CD8-positive, alpha-beta memory T cell (primary cell): Measurements from ENCODE around the gene LPIN1. TPM values are rescaled to one million over a fixed set of nuclear protein-coding genes. Genes with fewer than 3 reads are reported as not detected.

ENCODE experiments used
- CTCF ChIA-PET: fragments of 350-600 bp; sonication (Branson Sonifier 250); formaldehyde crosslinking; loops from one replicate; lab custom pipeline; 2021; ENCODE audit warnings: antibody characterized with exemption; lab: Charles Lee
- POLR2A ChIA-PET: fragments of 350-600 bp; sonication (Branson Sonifier 250); formaldehyde crosslinking; loops from one replicate; lab custom pipeline; 2021; ENCODE audit warnings: antibody characterized with exemption; lab: Charles Lee
- DNase-seq, 5 donors: peaks; one replicate each; pipeline versions ENCODE4 v3.0.0 to v3.0.0-alpha.2; 2020 to 2022; ENCODE audit warnings: mixed read lengths in 1 of 5
- H3K27ac ChIP-seq: one replicate; pipeline ENCODE4 v1.7.0; 2013; ENCODE audit warnings: low read depth, mild to moderate bottlenecking, low read length, moderate library complexity
- H3K27me3 ChIP-seq: 2 replicates; pipeline ENCODE4 v1.7.0; 2013; ENCODE audit warnings: low read length, mild to moderate bottlenecking; ENCODE audit not compliant: insufficient read depth, poor library complexity, severe bottlenecking
- H3K36me3 ChIP-seq: 2 replicates; pipeline ENCODE4 v1.7.0; 2013; ENCODE audit warnings: mild to moderate bottlenecking, low read length, moderate library complexity; ENCODE audit not compliant: insufficient read depth
- H3K4me1 ChIP-seq: 2 replicates; pipeline ENCODE4 v1.7.0; 2013; ENCODE audit warnings: mild to moderate bottlenecking, low read length, moderate library complexity; ENCODE audit not compliant: insufficient read depth
- H3K4me3 ChIP-seq: 2 replicates; pipeline ENCODE4 v1.7.0; 2013; ENCODE audit warnings: mild to moderate bottlenecking, low read length
- H3K9me3 ChIP-seq: 2 replicates; pipeline ENCODE4 v1.7.0; 2013; ENCODE audit warnings: mild to moderate bottlenecking, low read length
- H3K27ac Mint-ChIP-seq, 8 donors: one replicate each; pipeline ENCODE4 v1.8.0; 2020 to 2021; ENCODE audit warnings: mixed read lengths in 8 of 8, mild to moderate bottlenecking in 6 of 8, inconsistent platforms in 3 of 8, moderate library complexity in 3 of 8
- H3K27me3 Mint-ChIP-seq, 2 donors: one replicate each; pipeline ENCODE4 v1.8.0; 2020 to 2021; ENCODE audit warnings: mixed read lengths in 2 of 2, mild to moderate bottlenecking in 1 of 2, moderate library complexity in 1 of 2
- H3K36me3 Mint-ChIP-seq, 3 donors: one replicate each; pipeline ENCODE4 v1.8.0; 2020 to 2021; ENCODE audit warnings: mixed read lengths in 3 of 3, inconsistent platforms in 1 of 3, mild to moderate bottlenecking in 1 of 3
- H3K4me1 Mint-ChIP-seq, 3 donors: one replicate each; pipeline ENCODE4 v1.8.0; 2020 to 2021; ENCODE audit warnings: mixed read lengths in 3 of 3, inconsistent platforms in 1 of 3, mild to moderate bottlenecking in 1 of 3
- H3K4me3 Mint-ChIP-seq, 7 donors: one replicate each; pipeline ENCODE4 v1.8.0; 2020 to 2021; ENCODE audit warnings: mixed read lengths in 7 of 7, mild to moderate bottlenecking in 6 of 7, moderate library complexity in 4 of 7, inconsistent platforms in 2 of 7
- H3K9me3 Mint-ChIP-seq, 5 donors: one replicate each; pipeline ENCODE4 v1.8.0; 2020 to 2022; ENCODE audit warnings: mixed read lengths in 5 of 5, mild to moderate bottlenecking in 3 of 5, moderate library complexity in 2 of 5, inconsistent platforms in 1 of 5
- polyA plus RNA-seq: library from polyadenylated mRNA; unstranded; fragments of 300-500 nt; fragmentation: Illumina TruSeq; gene quantifications from one replicate; pipeline ENCODE4 v1.2.3, GENCODE V29; 2021
- total RNA-seq, 2 experiments: library from RNA; stranded (reverse); gene quantifications; one replicate each; pipeline ENCODE4 v1.2.3, GENCODE V29; 2021

The LPIN1 gene
- total and polyA plus RNA-seq, 3 experiments from 2014 or later: 25.7 to 37.1 (median 34.8) TPM

GRCh38 chr2:11802782-11803191, 56.4 kb downstream of the LPIN1 start:
- no peak overlapping the region for H3K27ac Mint-ChIP-seq
- H3K4me1 Mint-ChIP-seq: peaks cover 0 to 10% (median 0%) of the 10 kb centered on the region in 3 donors
- peaks cover 11 to 96% (median 26%) of the 10 kb centered on the region in 3 donors for H3K36me3 Mint-ChIP-seq
- no peaks in the 10 kb centered on the region for H3K27me3 Mint-ChIP-seq
- Histone ChIP-seq H3K4me1 (no peaks in the 10 kb centered on the region), H3K9me3 (no peaks in the 10 kb centered on the region), H3K4me3 (no peak overlapping the region), H3K27me3 (no peaks in the 10 kb centered on the region), H3K27ac (no peak overlapping the region), H3K36me3 (peaks cover 58% of the 10 kb centered on the region)
- no peak overlapping the region for H3K4me3 Mint-ChIP-seq
- CTCF ChIA-PET: no interaction called here
- DNase-seq: no peak
- POLR2A ChIA-PET: no interaction called here
- H3K9me3 Mint-ChIP-seq: no peaks in the 10 kb centered on the region

GRCh38 chr2:11805024-11805423, 58.6 kb downstream of the LPIN1 start:
- no peaks in the 10 kb centered on the region for H3K27me3 ChIP-seq
- H3K36me3 Mint-ChIP-seq: peaks cover 11 to 94% (median 23%) of the 10 kb centered on the region in 3 donors
- no peaks in the 10 kb centered on the region for H3K27me3 Mint-ChIP-seq
- H3K4me3 Mint-ChIP-seq: no peak overlapping the region
- H3K4me3 ChIP-seq: no peak overlapping the region
- no peak overlapping the region for H3K27ac Mint-ChIP-seq
- H3K4me1 Mint-ChIP-seq: peaks cover 0 to 10% (median under 1%) of the 10 kb centered on the region in 3 donors
- H3K36me3 ChIP-seq: peaks cover 50% of the 10 kb centered on the region
- ChIA-PET CTCF (interaction anchor here (1.3 to 1.9 kb wide), 2 partner anchors 20 to 26 kb away, joined by 3 to 6 read pairs; no protein-coding TSS in a partner anchor), POLR2A (no interaction called here)
- H3K27ac ChIP-seq: no peak overlapping the region
- no peaks in the 10 kb centered on the region for H3K9me3 ChIP-seq
- no peak for DNase-seq
- no peaks in the 10 kb centered on the region for H3K4me1 ChIP-seq
- H3K9me3 Mint-ChIP-seq: no peaks in the 10 kb centered on the region

GRCh38 chr2:11805920-11806319, 59.5 kb downstream of the LPIN1 start:
- Mint-ChIP-seq H3K4me3 (no peak overlapping the region), H3K27me3 (no peaks in the 10 kb centered on the region), H3K4me1 (peaks cover 0 to 4% (median 1%) of the 10 kb centered on the region in 3 donors), H3K9me3 (no peaks in the 10 kb centered on the region), H3K27ac (no peak overlapping the region), H3K36me3 (peaks cover 11 to 94% (median 23%) of the 10 kb centered on the region in 3 donors)
- CTCF ChIA-PET: interaction anchor here (1.3 kb wide), 1 partner anchor 21 kb away, joined by 3 read pairs; no protein-coding TSS in a partner anchor
- Histone ChIP-seq H3K36me3 (peaks cover 57% of the 10 kb centered on the region), H3K4me3 (no peak overlapping the region), H3K27me3 (no peaks in the 10 kb centered on the region), H3K9me3 (no peaks in the 10 kb centered on the region), H3K27ac (no peak overlapping the region), H3K4me1 (no peaks in the 10 kb centered on the region)
- DNase-seq: no peak
- POLR2A ChIA-PET: no interaction called here

- CTCF ChIA-PET: interaction anchor here (0.6 to 0.7 kb wide), 2 partner anchors 20 to 24 kb away, joined by 3 read pairs; no protein-coding TSS in a partner anchor
- Histone ChIP-seq H3K27ac (no peak overlapping the region), H3K4me3 (no peak overlapping the region), H3K36me3 (peaks cover 50% of the 10 kb centered on the region), H3K9me3 (no peaks in the 10 kb centered on the region), H3K4me1 (no peaks in the 10 kb centered on the region), H3K27me3 (no peaks in the 10 kb centered on the region)
- peaks cover 11 to 94% (median 28%) of the 10 kb centered on the region in 3 donors for H3K36me3 Mint-ChIP-seq
- no peak for DNase-seq
- no peaks in the 10 kb centered on the region for H3K9me3 Mint-ChIP-seq
- peak overlapping the region in 2 of 8 donors; percentile 45 to 55 for H3K27ac Mint-ChIP-seq
- H3K4me3 Mint-ChIP-seq: no peak overlapping the region
- H3K4me1 Mint-ChIP-seq: peaks cover 0 to 9% (median 4%) of the 10 kb centered on the region in 3 donors
- POLR2A ChIA-PET: no interaction called here
- no peaks in the 10 kb centered on the region for H3K27me3 Mint-ChIP-seq
These were observed 61.0 kb downstream of the LPIN1 start for GRCh38 chr2:11807156-11808015.

- Mint-ChIP-seq H3K4me3 (no peak overlapping the region), H3K36me3 (peaks cover 11 to 94% (median 29%) of the 10 kb centered on the region in 3 donors), H3K27ac (peak overlapping the region in 3 of 8 donors; percentile 17 to 55 (median 45)), H3K9me3 (no peaks in the 10 kb centered on the region), H3K4me1 (peaks cover 0 to 12% (median 4%) of the 10 kb centered on the region in 3 donors), H3K27me3 (no peaks in the 10 kb centered on the region)
- Histone ChIP-seq H3K36me3 (peaks cover 44% of the 10 kb centered on the region), H3K27ac (no peak overlapping the region), H3K9me3 (no peaks in the 10 kb centered on the region), H3K27me3 (no peaks in the 10 kb centered on the region), H3K4me1 (no peaks in the 10 kb centered on the region), H3K4me3 (no peak overlapping the region)
- POLR2A ChIA-PET: no interaction called here
- DNase-seq: no peak
- CTCF ChIA-PET: interaction anchor here (0.6 to 0.7 kb wide), 2 partner anchors 21 to 24 kb away, joined by 3 read pairs; no protein-coding TSS in a partner anchor
These were observed 61.6 kb downstream of the LPIN1 start for GRCh38 chr2:11808016-11808400.

GRCh38 chr2:11809586-11810236, 63.3 kb downstream of the LPIN1 start:
- peaks cover 0 to 12% (median 4%) of the 10 kb centered on the region in 3 donors for H3K4me1 Mint-ChIP-seq
- no peak overlapping the region for H3K4me3 ChIP-seq
- H3K36me3 ChIP-seq: peaks cover 32% of the 10 kb centered on the region
- ChIA-PET POLR2A (no interaction called here), CTCF (no interaction called here)
- H3K27ac Mint-ChIP-seq: peak overlapping the region in 4 of 8 donors; percentile 17 to 76 (median 42)
- H3K27me3 ChIP-seq: no peaks in the 10 kb centered on the region
- H3K4me3 Mint-ChIP-seq: no peak overlapping the region
- no peaks in the 10 kb centered on the region for H3K27me3 Mint-ChIP-seq
- H3K27ac ChIP-seq: no peak overlapping the region
- DNase-seq: no peak
- no peaks in the 10 kb centered on the region for H3K4me1 ChIP-seq
- H3K9me3 ChIP-seq: no peaks in the 10 kb centered on the region
- no peaks in the 10 kb centered on the region for H3K9me3 Mint-ChIP-seq
- peaks cover 20 to 89% (median 32%) of the 10 kb centered on the region in 3 donors for H3K36me3 Mint-ChIP-seq

GRCh38 chr2:11810237-11810977, 64.0 kb downstream of the LPIN1 start:
- Mint-ChIP-seq H3K9me3 (no peaks in the 10 kb centered on the region), H3K27me3 (no peaks in the 10 kb centered on the region), H3K4me3 (no peak overlapping the region), H3K27ac (peak overlapping the region in 5 of 8 donors; percentile 17 to 76 (median 60)), H3K4me1 (peaks cover 0 to 12% (median 4%) of the 10 kb centered on the region in 3 donors), H3K36me3 (peaks cover 15 to 89% (median 29%) of the 10 kb centered on the region in 3 donors)
- H3K4me1 ChIP-seq: no peaks in the 10 kb centered on the region
- H3K4me3 ChIP-seq: no peak overlapping the region
- ChIA-PET POLR2A (no interaction called here), CTCF (no interaction called here)
- H3K36me3 ChIP-seq: peaks cover 32% of the 10 kb centered on the region
- no peaks in the 10 kb centered on the region for H3K27me3 ChIP-seq
- H3K27ac ChIP-seq: no peak overlapping the region
- no peaks in the 10 kb centered on the region for H3K9me3 ChIP-seq
- no peak for DNase-seq
